ENCODE data around the gene TIMM9.

The TIMM9 gene

DNA sequence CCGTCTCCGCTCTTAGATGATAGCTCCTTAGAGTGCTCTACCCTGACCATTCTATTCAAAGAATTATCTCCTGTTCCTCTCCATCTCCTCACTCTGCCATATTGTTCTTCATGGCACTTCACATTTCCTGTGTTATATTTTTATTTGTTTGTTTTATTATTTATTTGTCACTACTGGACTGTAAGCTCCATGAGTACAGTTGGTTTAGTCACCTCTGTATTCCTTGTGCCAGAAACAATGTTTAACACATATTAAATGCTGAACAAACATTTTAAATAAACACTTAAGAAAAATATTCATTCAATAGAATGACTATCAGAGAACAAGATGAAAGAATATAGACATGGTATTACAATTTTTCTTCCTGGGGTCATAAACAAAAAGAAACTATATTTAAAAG, 35.8 kb upstream of the TIMM9 start:
- H4K20me1 ChIP-seq (ENCODE audit: control insufficient read depth, insufficient read depth, low read depth, low read length): no peaks in the 10 kb centered on the region
- H3F3A ChIP-seq (ENCODE audit: control insufficient read depth, insufficient read depth): no peaks in the 10 kb centered on the region
- H3K9me3 ChIP-seq (ENCODE audit: control insufficient read depth, insufficient read depth, low read length): no peaks in the 10 kb centered on the region
- no peak overlapping the region for H3K27ac ChIP-seq (ENCODE audit: low read depth, low read length)
- H3K79me2 ChIP-seq (ENCODE audit: control insufficient read depth, low read length): no peaks in the 10 kb centered on the region
- H3K27me3 ChIP-seq (ENCODE audit: control insufficient read depth, low read length): no peaks in the 10 kb centered on the region
- no peaks in the 10 kb centered on the region for H3K4me1 ChIP-seq (ENCODE audit: control insufficient read depth, low read length)
- H3K36me3 ChIP-seq (ENCODE audit: control insufficient read depth, low read length): peaks cover 37% of the 10 kb centered on the region
- H3K4me2 ChIP-seq (ENCODE audit: low read length): no peak overlapping the region
- no peak overlapping the region for H3K4me3 ChIP-seq (ENCODE audit: low read length)
- TF ChIP-seq CTCF (IDR thresholded peaks at IDR 0.05; ENCODE audit: low read depth, low read length, poor library complexity, severe bottlenecking) (no peak), EZH2phosphoT487 (IDR thresholded peaks at IDR 0.05; ENCODE audit: borderline replicate concordance, low read length) (no peak)
- H3K9me2 ChIP-seq (replicated peaks; ENCODE audit: control insufficient read depth, low read length): no peaks in the 10 kb centered on the region

DNA sequence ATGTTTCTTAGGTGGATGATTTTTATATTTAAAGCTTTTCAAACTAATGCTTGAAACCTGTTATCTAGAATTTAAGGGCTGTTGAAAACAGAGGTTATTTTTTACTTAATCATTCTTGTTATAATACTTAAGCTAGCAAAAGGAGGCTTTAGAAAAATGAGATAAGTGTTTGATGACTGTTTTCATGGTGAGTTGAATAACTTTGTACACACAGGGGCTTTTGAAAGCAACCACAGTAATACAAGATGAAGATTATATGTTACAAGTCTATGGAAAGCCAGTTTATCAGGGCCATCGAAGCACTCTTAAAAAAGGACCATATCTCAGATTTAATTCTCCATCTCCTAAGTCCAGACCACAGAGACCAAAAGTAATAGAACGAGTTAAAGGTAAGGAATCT, 33.4 kb upstream of the TIMM9 start:
- no peaks in the 10 kb centered on the region for H4K20me1 ChIP-seq (ENCODE audit: control insufficient read depth, insufficient read depth, low read depth, low read length)
- H3K27me3 ChIP-seq (ENCODE audit: control insufficient read depth, low read length): no peaks in the 10 kb centered on the region
- H3K4me1 ChIP-seq (ENCODE audit: control insufficient read depth, low read length): no peaks in the 10 kb centered on the region
- no peak overlapping the region for H3K4me2 ChIP-seq (ENCODE audit: low read length)
- H3K9me2 ChIP-seq (replicated peaks; ENCODE audit: control insufficient read depth, low read length): no peaks in the 10 kb centered on the region
- no peak overlapping the region for H3K27ac ChIP-seq (ENCODE audit: low read depth, low read length)
- no peaks in the 10 kb centered on the region for H3K9me3 ChIP-seq (ENCODE audit: control insufficient read depth, insufficient read depth, low read length)
- no peaks in the 10 kb centered on the region for H3K79me2 ChIP-seq (ENCODE audit: control insufficient read depth, low read length)
- TF ChIP-seq EZH2phosphoT487 (IDR thresholded peaks at IDR 0.05; ENCODE audit: borderline replicate concordance, low read length) (no peak), CTCF (IDR thresholded peaks at IDR 0.05; ENCODE audit: low read depth, low read length, poor library complexity, severe bottlenecking) (no peak)
- no peaks in the 10 kb centered on the region for H3F3A ChIP-seq (ENCODE audit: control insufficient read depth, insufficient read depth)
- H3K4me3 ChIP-seq (ENCODE audit: low read length): no peak overlapping the region
- peaks cover 40% of the 10 kb centered on the region for H3K36me3 ChIP-seq (ENCODE audit: control insufficient read depth, low read length)

DNA sequence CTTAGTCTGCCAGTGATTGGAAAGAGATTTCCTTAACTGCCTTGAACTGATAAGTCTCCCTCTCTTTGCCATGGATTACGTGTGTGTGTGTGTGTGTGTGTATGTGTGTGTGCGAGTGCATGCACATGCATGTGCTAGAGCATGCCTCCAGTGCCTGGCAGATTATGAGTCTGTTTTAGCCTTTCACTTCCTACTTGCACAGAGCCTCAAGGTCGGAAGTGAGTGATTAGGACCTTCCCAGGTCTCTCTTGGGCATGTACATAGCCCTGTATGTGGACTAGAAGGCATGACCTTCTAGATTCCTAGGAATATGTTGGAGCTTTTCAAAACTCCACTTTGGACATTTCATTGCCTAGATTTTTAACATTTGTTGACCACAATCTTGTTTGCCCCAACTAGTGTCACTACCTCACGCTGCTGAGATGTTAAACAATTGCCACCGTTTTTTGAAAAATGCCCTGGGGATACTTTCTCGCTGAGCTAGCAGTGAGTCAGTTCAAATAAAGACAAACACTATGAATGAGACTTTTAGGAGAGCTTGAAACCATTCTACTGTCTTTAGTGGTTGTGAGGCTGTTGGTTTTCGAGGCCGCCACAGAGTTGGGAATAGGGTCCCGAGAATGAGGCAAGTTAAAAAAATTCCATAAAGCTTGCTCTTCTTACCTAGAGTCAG, 28.4 kb upstream of the TIMM9 start:
- H3F3A ChIP-seq (ENCODE audit: control insufficient read depth, insufficient read depth): no peaks in the 10 kb centered on the region
- TF ChIP-seq EZH2phosphoT487 (IDR thresholded peaks at IDR 0.05; ENCODE audit: borderline replicate concordance, low read length): no peak
- TF ChIP-seq CTCF (IDR thresholded peaks at IDR 0.05; ENCODE audit: low read depth, low read length, poor library complexity, severe bottlenecking): no peak
- no peaks in the 10 kb centered on the region for H3K27me3 ChIP-seq (ENCODE audit: control insufficient read depth, low read length)
- H3K4me3 ChIP-seq (ENCODE audit: low read length): no peak overlapping the region
- H3K9me3 ChIP-seq (ENCODE audit: control insufficient read depth, insufficient read depth, low read length): no peaks in the 10 kb centered on the region
- peaks cover 58% of the 10 kb centered on the region for H3K36me3 ChIP-seq (ENCODE audit: control insufficient read depth, low read length)
- no peaks in the 10 kb centered on the region for H3K9me2 ChIP-seq (replicated peaks; ENCODE audit: control insufficient read depth, low read length)
- no peaks in the 10 kb centered on the region for H3K4me1 ChIP-seq (ENCODE audit: control insufficient read depth, low read length)
- H4K20me1 ChIP-seq (ENCODE audit: control insufficient read depth, insufficient read depth, low read depth, low read length): no peaks in the 10 kb centered on the region
- no peak overlapping the region for H3K27ac ChIP-seq (ENCODE audit: low read depth, low read length)
- H3K4me2 ChIP-seq (ENCODE audit: low read length): no peak overlapping the region
- H3K79me2 ChIP-seq (ENCODE audit: control insufficient read depth, low read length): no peaks in the 10 kb centered on the region

All from DOHH2 (cell line).